Measurements from ENCODE around the gene CYLD.

The CYLD gene

GRCh38 chr16:50804290-50804907 lies 62.5 kb downstream of the CYLD start:
- no peaks in the 10 kb centered on the region for H3K9me3 ChIP-seq
- H3K4me1 ChIP-seq: no peaks in the 10 kb centered on the region; the same call in 1 of the 2 replicates
- no peak for DNase-seq
- no peak for TF ChIP-seq CTCF (IDR thresholded peaks at IDR 0.05; ENCODE audit: low read depth, low read length)
- no peaks in the 10 kb centered on the region for H3K27me3 ChIP-seq
- H3K36me3 ChIP-seq: no peaks in the 10 kb centered on the region
- H3K4me3 ChIP-seq (ENCODE audit: low read depth, low read length): no peak overlapping the region

- Histone ChIP-seq H3K4me1 (no peaks in the 10 kb centered on the region), H3K36me3 (no peaks in the 10 kb centered on the region), H3K9me3 (no peaks in the 10 kb centered on the region), H3K4me3 (ENCODE audit: low read depth, low read length) (peak overlapping the region; percentile 40), H3K27me3 (no peaks in the 10 kb centered on the region)
- peak; percentile 78 for DNase-seq
- peak; percentile 79 for TF ChIP-seq CTCF (IDR thresholded peaks at IDR 0.05; ENCODE audit: low read depth, low read length)
These were observed 64.5 kb downstream of the CYLD start for GRCh38 chr16:50806099-50807062.

- DNase-seq: no peak
- Histone ChIP-seq H3K4me1 (no peaks in the 10 kb centered on the region), H3K4me3 (ENCODE audit: low read depth, low read length) (no peak overlapping the region), H3K9me3 (no peaks in the 10 kb centered on the region), H3K36me3 (no peaks in the 10 kb centered on the region), H3K27me3 (no peaks in the 10 kb centered on the region)
- no peak for TF ChIP-seq CTCF (IDR thresholded peaks at IDR 0.05; ENCODE audit: low read depth, low read length)
These were observed 67.1 kb downstream of the CYLD start for GRCh38 chr16:50808929-50809538.

GRCh38 chr16:50809561-50809960 lies 67.7 kb downstream of the CYLD start:
- TF ChIP-seq CTCF (IDR thresholded peaks at IDR 0.05; ENCODE audit: low read depth, low read length): no peak
- no peak for DNase-seq
- Histone ChIP-seq H3K4me1 (no peaks in the 10 kb centered on the region), H3K4me3 (ENCODE audit: low read depth, low read length) (no peak overlapping the region), H3K9me3 (no peaks in the 10 kb centered on the region), H3K27me3 (no peaks in the 10 kb centered on the region), H3K36me3 (no peaks in the 10 kb centered on the region)

GRCh38 chr16:50810241-50810965 lies 68.5 kb downstream of the CYLD start:
- no peak for TF ChIP-seq CTCF (IDR thresholded peaks at IDR 0.05; ENCODE audit: low read depth, low read length)
- Histone ChIP-seq H3K27me3 (no peaks in the 10 kb centered on the region), H3K4me1 (no peaks in the 10 kb centered on the region), H3K9me3 (no peaks in the 10 kb centered on the region), H3K4me3 (ENCODE audit: low read depth, low read length) (no peak overlapping the region), H3K36me3 (no peaks in the 10 kb centered on the region)
- DNase-seq: no peak

All from BE2C (cell line).